ENCODE data around the gene SLC2A4RG. TPM values are rescaled to one million over a fixed set of nuclear protein-coding genes. Genes with fewer than 3 reads are reported as not detected.
A peak's percentile ranks its signal among the peaks of the same experiment; 100 is the strongest.

The SLC2A4RG gene
- total and polyA plus RNA-seq, 2 of the 13 experiments (the other 11 are each of a cell fraction or from before 2014, with no cell fraction given): 91.4 to 95.9 TPM

DNA sequence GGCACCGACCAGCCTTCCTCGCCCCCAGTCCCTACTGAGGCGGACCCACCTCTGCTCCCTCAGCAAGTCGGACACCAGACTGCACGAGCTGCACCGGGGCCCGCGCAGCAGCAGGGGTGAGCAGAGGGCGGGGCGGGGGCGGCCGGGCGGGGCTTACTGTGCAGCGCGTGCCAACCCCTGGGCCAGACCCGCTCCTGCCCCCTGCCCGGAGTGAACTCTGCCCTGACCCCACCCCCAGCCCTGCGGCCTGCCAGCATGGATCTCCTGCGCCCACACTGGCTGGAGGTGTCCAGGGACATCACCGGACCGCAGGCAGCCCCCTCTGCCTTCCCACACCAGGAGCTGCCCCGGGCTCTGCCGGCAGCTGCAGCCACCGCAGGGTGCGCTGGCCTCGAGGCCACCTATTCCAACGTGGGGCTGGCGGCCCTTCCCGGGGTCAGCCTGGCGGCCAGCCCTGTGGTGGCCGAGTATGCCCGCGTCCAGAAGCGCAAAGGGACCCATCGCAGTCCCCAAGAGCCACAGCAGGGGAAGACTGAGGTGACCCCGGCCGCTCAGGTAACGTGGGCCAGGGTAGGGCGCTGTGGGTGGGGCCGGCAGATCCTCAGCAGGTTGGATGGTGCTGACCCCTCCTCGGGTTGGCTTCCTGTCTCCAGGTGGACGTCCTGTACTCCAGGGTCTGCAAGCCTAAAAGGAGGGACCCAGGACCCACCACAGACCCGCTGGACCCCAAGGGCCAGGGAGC, 1.5 kb upstream of the SLC2A4RG start (continued):
- 0 out of 2 replicates have a peak, but pooled peaks have one; percentile 74 for TF ChIP-seq HES4 (CRISPR knock-in tag; IDR thresholded peaks at IDR 0.05; ENCODE audit: borderline replicate concordance)
- TF ChIP-seq SPEN (CRISPR knock-in tag; IDR thresholded peaks at IDR 0.05; ENCODE audit: low read depth): peak; percentile 76
- peak; percentile 75; the same call in 1 of the 2 replicates for TF ChIP-seq PPARG (CRISPR knock-in tag; conservative IDR thresholded peaks at IDR 0.05)
- TF ChIP-seq TP53 (CRISPR knock-in tag; conservative IDR thresholded peaks at IDR 0.05): 0 out of 2 replicates have a peak, but pooled peaks have one; percentile 63
- no peak; the same call in 1 of the 2 replicates for TF ChIP-seq STAT5B (CRISPR knock-in tag; IDR thresholded peaks at IDR 0.05)
- TF ChIP-seq ZNF569 (CRISPR knock-in tag; IDR thresholded peaks at IDR 0.05; ENCODE audit: borderline replicate concordance): no peak
- peak; percentile 54; the same call in 1 of the 2 replicates for TF ChIP-seq ERF (CRISPR knock-in tag; IDR thresholded peaks at IDR 0.05)
- TF ChIP-seq NFYC (CRISPR knock-in tag; IDR thresholded peaks at IDR 0.05): 0 out of 2 replicates have a peak, but pooled peaks have one; percentile 18
- peak; percentile 97 for TF ChIP-seq POLR2AphosphoS5 (IDR thresholded peaks at IDR 0.05; ENCODE audit: low read depth, low read length)
- peak; percentile 42; the same call in 1 of the 2 replicates for TF ChIP-seq CHD2 (IDR thresholded peaks at IDR 0.05; ENCODE audit: low read depth, low read length)
- TF ChIP-seq, protein P1, sequence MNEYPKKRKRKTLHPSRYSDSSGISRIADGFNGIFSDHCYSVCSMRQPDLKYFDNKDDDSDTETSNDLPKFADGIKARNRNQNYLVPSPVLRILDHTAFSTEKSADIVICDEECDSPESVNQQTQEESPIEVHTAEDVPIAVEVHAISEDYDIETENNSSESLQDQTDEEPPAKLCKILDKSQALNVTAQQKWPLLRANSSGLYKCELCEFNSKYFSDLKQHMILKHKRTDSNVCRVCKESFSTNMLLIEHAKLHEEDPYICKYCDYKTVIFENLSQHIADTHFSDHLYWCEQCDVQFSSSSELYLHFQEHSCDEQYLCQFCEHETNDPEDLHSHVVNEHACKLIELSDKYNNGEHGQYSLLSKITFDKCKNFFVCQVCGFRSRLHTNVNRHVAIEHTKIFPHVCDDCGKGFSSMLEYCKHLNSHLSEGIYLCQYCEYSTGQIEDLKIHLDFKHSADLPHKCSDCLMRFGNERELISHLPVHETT (CRISPR knock-in tag; conservative IDR thresholded peaks at IDR 0.05): peak; percentile 90
- peak; percentile 90; the same call in 1 of the 2 replicates for TF ChIP-seq DMTF1 (CRISPR knock-in tag; IDR thresholded peaks at IDR 0.05)
- peak; percentile 98 for TF ChIP-seq BRD4 (CRISPR knock-in tag; IDR thresholded peaks at IDR 0.05)

Measured in HepG2 (cell line).